Prostate gland (tissue), 2 donors: ENCODE data around the gene TNFAIP8. TPM values are rescaled to one million over a fixed set of nuclear protein-coding genes. Genes with fewer than 3 reads are reported as not detected.
A peak's percentile ranks its signal among the peaks of the same experiment; 100 is the strongest.

Source experiments
- DNase-seq: peaks from one replicate; pipeline ENCODE4 v3.0.0-alpha.2; 2019; ENCODE audit warnings: low spot score
- H3K27ac ChIP-seq, 2 donors: fragments of 200-600 bp; sonication (generic); 2 replicates each; pipeline ENCODE4 v1.5.1; 2017 to 2019
- H3K27me3 ChIP-seq: fragments of 200-600 bp; sonication (generic); replicated peaks from 2 replicates; pipeline ENCODE4 v1.5.1; 2019; ENCODE audit not compliant: insufficient read depth
- H3K36me3 ChIP-seq, 2 donors: fragments of 200-600 bp; sonication (generic); 1 replicate in 1 of 2; 2 replicates in 1 of 2; pipeline versions ENCODE4 v1.5.1 to v1.8.1; 2017 to 2019
- H3K4me1 ChIP-seq: fragments of 200-600 bp; sonication (generic); replicated peaks from 2 replicates; pipeline ENCODE4 v1.5.1; 2019
- H3K4me3 ChIP-seq, 2 donors: fragments of 200-600 bp; sonication (generic); 2 replicates each; pipeline ENCODE4 v1.5.1; 2017 to 2019
- H3K9me3 ChIP-seq: fragments of 200-600 bp; sonication (generic); 2 replicates; pipeline ENCODE4 v1.5.1; 2017
- CTCF ChIP-seq, 4 experiments: fragments of 200-600 bp in 2 of 4; fragments of 450-650 bp in 2 of 4; sonication (generic) in 2 of 4; IDR thresholded peaks; 1 replicate in 3 of 4; 2 replicates in 1 of 4; pipeline ENCODE4 v1.5.1; 2016 to 2019; ENCODE audit warnings: antibody characterized with exemption in 4 of 4, mild to moderate bottlenecking in 2 of 4, moderate library complexity in 2 of 4
- POLR2A ChIP-seq: fragments of 450-650 bp; IDR thresholded peaks from one replicate; pipeline ENCODE4 v1.6.1; 2016; ENCODE audit warnings: antibody characterized with exemption, mild to moderate bottlenecking
- POLR2AphosphoS5 ChIP-seq: sonication (generic); formaldehyde crosslinking; IDR thresholded peaks from one replicate; pipeline ENCODE4 v1.6.1; 2017; ENCODE audit warnings: antibody characterized with exemption
- WGBS: methylation state at CpG from one replicate; pipeline ENCODE4 v1.1.5; 2018; 5-methylcytosine and 5-hydroxymethylcytosine counted together
- intact Hi-C: fragments of 100-400 bp; cut with DNase I; formaldehyde crosslinking; loops from one replicate; pipeline ENCODE4 v1.14.2; 2022
- total RNA-seq, 2 donors: library from RNA; depleted of rRNA; stranded (reverse); fragments of >200 nt; gene quantifications; one replicate each; pipeline ENCODE4 v1.1.0, GENCODE V29; 2016

Gene TNFAIP8
- total RNA-seq, 2 donors from 2014 or later, result 21.6 to 40.0 TPM

- Histone ChIP-seq H3K36me3 (no peaks in the 10 kb centered on the region), H3K9me3 (no peaks in the 10 kb centered on the region), H3K27ac (peak overlapping the region; percentile 22 to 51), H3K4me3 (no peak overlapping the region), H3K27me3 (no peaks in the 10 kb centered on the region), H3K4me1 (peaks cover 4% of the 10 kb centered on the region)
- TF ChIP-seq POLR2AphosphoS5 (no peak), CTCF (IDR thresholded peaks at IDR 0.05) (no peak), POLR2A (no peak)
- no peak for DNase-seq
- intact Hi-C loops, result no loop called here
- WGBS, result 80% methylated on average over 7 of the region's 7 CpGs
These were observed 33.4 kb upstream of the TNFAIP8 start for GRCh38 chr5:119322312-119322947.

GRCh38 chr5:119322948-119323537 lies 32.8 kb upstream of the TNFAIP8 start:
- TF ChIP-seq CTCF (IDR thresholded peaks at IDR 0.05) (no peak), POLR2A (no peak), POLR2AphosphoS5 (no peak)
- Histone ChIP-seq H3K4me1 (peaks cover 4% of the 10 kb centered on the region), H3K27me3 (no peaks in the 10 kb centered on the region), H3K27ac (peak overlapping the region; percentile 0 to 51), H3K4me3 (no peak overlapping the region), H3K9me3 (no peaks in the 10 kb centered on the region), H3K36me3 (no peaks in the 10 kb centered on the region)
- 75% methylated on average over 3 of the region's 3 CpGs for WGBS
- no peak for DNase-seq
- intact Hi-C loops, result no loop called here

GRCh38 chr5:119323601-119324000 lies 32.2 kb upstream of the TNFAIP8 start:
- no peaks in the 10 kb centered on the region for H3K27me3 ChIP-seq
- no peak overlapping the region for H3K4me3 ChIP-seq
- H3K4me1 ChIP-seq, result peaks cover 4% of the 10 kb centered on the region
- TF ChIP-seq CTCF (IDR thresholded peaks at IDR 0.05) (no peak), POLR2A (no peak), POLR2AphosphoS5 (peak; percentile 25)
- peak overlapping the region; percentile 0 to 51 for H3K27ac ChIP-seq
- no peaks in the 10 kb centered on the region for H3K9me3 ChIP-seq
- H3K36me3 ChIP-seq, result no peaks in the 10 kb centered on the region
- intact Hi-C loops, result no loop called here
- DNase-seq, result peak; percentile 39

GRCh38 chr5:119324842-119325241 lies 31.0 kb upstream of the TNFAIP8 start:
- Histone ChIP-seq H3K4me3 (no peak overlapping the region), H3K27me3 (no peaks in the 10 kb centered on the region), H3K27ac (peak overlapping the region in 1 of 2 donors; percentile 51), H3K36me3 (no peaks in the 10 kb centered on the region), H3K9me3 (no peaks in the 10 kb centered on the region), H3K4me1 (peaks cover 13% of the 10 kb centered on the region)
- 94% methylated on average over 4 of the region's 4 CpGs for WGBS
- intact Hi-C loops, result loop anchor here (5.0 kb wide), 1 partner anchor 58 kb away; no protein-coding TSS in a partner anchor
- DNase-seq, result no peak
- TF ChIP-seq CTCF (IDR thresholded peaks at IDR 0.05), result no peak
- no peak for TF ChIP-seq POLR2AphosphoS5
- no peak for TF ChIP-seq POLR2A

- intact Hi-C loops, result loop anchor here (5.0 kb wide), 1 partner anchor 60 kb away; no protein-coding TSS in a partner anchor
- Histone ChIP-seq H3K4me3 (no peak overlapping the region), H3K36me3 (no peaks in the 10 kb centered on the region), H3K9me3 (no peaks in the 10 kb centered on the region), H3K27ac (peak overlapping the region in 1 of 2 donors; percentile 62), H3K27me3 (no peaks in the 10 kb centered on the region), H3K4me1 (peaks cover 13% of the 10 kb centered on the region)
- DNase-seq, result no peak
- 83% methylated on average over 5 of the region's 5 CpGs for WGBS
- TF ChIP-seq CTCF (IDR thresholded peaks at IDR 0.05), result no peak
- TF ChIP-seq POLR2AphosphoS5, result no peak
- TF ChIP-seq POLR2A, result no peak
These were observed 28.8 kb upstream of the TNFAIP8 start for GRCh38 chr5:119327018-119327417.
